H1 (cell line): ENCODE results near the gene LGALS9C.
"Not testable (repeated sequence)": the region's sequence is repeated elsewhere in the genome, so short reads cannot be mapped to it uniquely, and the experiment has no call there.

Experiments
- ATF2 ChIP-seq: IDR thresholded peaks from 2 replicates; pipeline ENCODE4 v1.6.1; 2012; ENCODE audit warnings: low read length, inconsistent platforms
- CEBPB ChIP-seq: IDR thresholded peaks from 2 replicates; pipeline ENCODE4 v1.6.1; 2012; ENCODE audit warnings: low read depth, low read length
- CTCF ChIP-seq, 3 experiments: IDR thresholded peaks; 1 replicate in 2 of 3; 2 replicates in 1 of 3; pipeline versions ENCODE4 v1.5.1 to v1.6.1; 2011; ENCODE audit warnings: low read length in 3 of 3, mild to moderate bottlenecking in 3 of 3, inconsistent platforms in 2 of 3, low read depth in 1 of 3, moderate library complexity in 1 of 3; ENCODE audit not compliant: insufficient read depth in 1 of 3; ENCODE audit errors: control extremely low read depth in 1 of 3
- MAX ChIP-seq: IDR thresholded peaks from 2 replicates; pipeline ENCODE4 v1.6.1; 2012; ENCODE audit warnings: inconsistent platforms
- POLR2A ChIP-seq, 2 experiments: IDR thresholded peaks; 1 replicate in 1 of 2; 2 replicates in 1 of 2; pipeline ENCODE4 v1.6.1; 2011; ENCODE audit warnings: low read depth in 2 of 2, low read length in 2 of 2, mild to moderate bottlenecking in 2 of 2; ENCODE audit errors: control extremely low read depth in 1 of 2
- RAD21 ChIP-seq, 2 experiments: IDR thresholded peaks in 1 of 2; conservative IDR thresholded peaks in 1 of 2; 2 replicates each; pipeline ENCODE4 v1.6.1; 2011; ENCODE audit warnings: low read depth in 2 of 2, low read length in 2 of 2, improper control_type of control experiment in 1 of 2, inconsistent platforms in 1 of 2, mild to moderate bottlenecking in 1 of 2, moderate library complexity in 1 of 2

- not testable (repeated sequence) for TF ChIP-seq POLR2A (IDR thresholded peaks at IDR 0.05; ENCODE audit: control extremely low read depth in 1 of 2, low read depth in 2 of 2, low read length in 2 of 2); ATF2; CTCF (IDR thresholded peaks at IDR 0.05; ENCODE audit: control extremely low read depth in 1 of 3, insufficient read depth in 1 of 3, low read depth in 1 of 3, low read length in 3 of 3); MAX; RAD21 (IDR thresholded peaks at IDR 0.05 in 1 of 2, conservative IDR thresholded peaks at IDR 0.05 in 1 of 2; ENCODE audit: low read depth in 2 of 2, low read length in 2 of 2); CEBPB
Observed at GRCh38 chr17:18468472-18469171, 8.0 kb upstream of the LGALS9C start.
